Measurements from ENCODE around the gene WDHD1.
"Not testable (repeated sequence)": the region's sequence is repeated elsewhere in the genome, so short reads cannot be mapped to it uniquely, and the experiment has no call there.

WDHD1 gene

GRCh38 chr14:55028066-55028465 is 1.2 kb upstream of the WDHD1 start (continued):
- TF ChIP-seq, protein P1, sequence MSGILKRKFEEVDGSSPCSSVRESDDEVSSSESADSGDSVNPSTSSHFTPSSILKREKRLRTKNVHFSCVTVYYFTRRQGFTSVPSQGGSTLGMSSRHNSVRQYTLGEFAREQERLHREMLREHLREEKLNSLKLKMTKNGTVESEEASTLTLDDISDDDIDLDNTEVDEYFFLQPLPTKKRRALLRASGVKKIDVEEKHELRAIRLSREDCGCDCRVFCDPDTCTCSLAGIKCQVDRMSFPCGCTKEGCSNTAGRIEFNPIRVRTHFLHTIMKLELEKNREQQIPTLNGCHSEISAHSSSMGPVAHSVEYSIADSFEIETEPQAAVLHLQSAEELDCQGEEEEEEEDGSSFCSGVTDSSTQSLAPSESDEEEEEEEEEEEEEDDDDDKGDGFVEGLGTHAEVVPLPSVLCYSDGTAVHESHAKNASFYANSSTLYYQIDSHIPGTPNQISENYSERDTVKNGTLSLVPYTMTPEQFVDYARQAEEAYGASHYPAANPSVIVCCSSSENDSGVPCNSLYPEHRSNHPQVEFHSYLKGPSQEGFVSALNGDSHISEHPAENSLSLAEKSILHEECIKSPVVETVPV (CRISPR knock-in tag; IDR thresholded peaks at IDR 0.05) = no peak

DNA sequence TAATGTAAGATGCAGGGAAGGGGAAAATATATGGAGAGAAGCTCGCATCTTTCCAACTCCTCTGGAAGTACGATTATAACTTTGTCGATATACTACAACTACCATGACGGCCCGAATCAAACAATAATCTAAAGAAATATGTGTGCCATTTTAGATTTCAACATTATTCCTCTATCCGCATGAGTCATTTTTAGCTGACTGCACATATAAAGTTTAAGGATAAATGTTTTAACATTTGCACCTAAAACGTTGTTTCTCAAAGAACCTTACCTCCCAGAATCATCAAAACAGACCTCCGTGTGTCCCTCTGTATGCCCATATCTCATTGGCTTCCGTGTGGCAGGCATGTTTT is 482 bp downstream of the WDHD1 start:
- ATAC-seq = no peak
- TF ChIP-seq PPARA (CRISPR knock-in tag; IDR thresholded peaks at IDR 0.05; ENCODE audit: borderline replicate concordance) (no peak), CREB5 (CRISPR knock-in tag; IDR thresholded peaks at IDR 0.05; ENCODE audit: low read depth) (no peak), ZNF8 (CRISPR knock-in tag; IDR thresholded peaks at IDR 0.05) (no peak), ZNF70 (CRISPR knock-in tag; IDR thresholded peaks at IDR 0.05) (no peak), TCF4 (CRISPR knock-in tag; IDR thresholded peaks at IDR 0.05; ENCODE audit: borderline replicate concordance) (no peak), ZNF565 (CRISPR knock-in tag; conservative IDR thresholded peaks at IDR 0.05; ENCODE audit: low read depth) (no peak), GLIS3 (CRISPR knock-in tag; IDR thresholded peaks at IDR 0.05) (no peak), BACH2 (CRISPR knock-in tag; IDR thresholded peaks at IDR 0.05; ENCODE audit: borderline replicate concordance) (no peak), PATZ1 (CRISPR knock-in tag; IDR thresholded peaks at IDR 0.05; ENCODE audit: borderline replicate concordance) (no peak), TOX (CRISPR knock-in tag; IDR thresholded peaks at IDR 0.05; ENCODE audit: borderline replicate concordance) (no peak), ZFP3 (CRISPR knock-in tag; IDR thresholded peaks at IDR 0.05) (no peak), RARB (CRISPR knock-in tag; IDR thresholded peaks at IDR 0.05) (no peak), ISL1 (CRISPR knock-in tag; IDR thresholded peaks at IDR 0.05) (no peak), CSDC2 (CRISPR knock-in tag; IDR thresholded peaks at IDR 0.05) (no peak), ESRRG (CRISPR knock-in tag; IDR thresholded peaks at IDR 0.05) (no peak), SNAI2 (CRISPR knock-in tag; IDR thresholded peaks at IDR 0.05) (no peak), ARNTL (CRISPR knock-in tag; IDR thresholded peaks at IDR 0.05; ENCODE audit: borderline replicate concordance, low read depth) (no peak)
- TF ChIP-seq, protein P2, sequence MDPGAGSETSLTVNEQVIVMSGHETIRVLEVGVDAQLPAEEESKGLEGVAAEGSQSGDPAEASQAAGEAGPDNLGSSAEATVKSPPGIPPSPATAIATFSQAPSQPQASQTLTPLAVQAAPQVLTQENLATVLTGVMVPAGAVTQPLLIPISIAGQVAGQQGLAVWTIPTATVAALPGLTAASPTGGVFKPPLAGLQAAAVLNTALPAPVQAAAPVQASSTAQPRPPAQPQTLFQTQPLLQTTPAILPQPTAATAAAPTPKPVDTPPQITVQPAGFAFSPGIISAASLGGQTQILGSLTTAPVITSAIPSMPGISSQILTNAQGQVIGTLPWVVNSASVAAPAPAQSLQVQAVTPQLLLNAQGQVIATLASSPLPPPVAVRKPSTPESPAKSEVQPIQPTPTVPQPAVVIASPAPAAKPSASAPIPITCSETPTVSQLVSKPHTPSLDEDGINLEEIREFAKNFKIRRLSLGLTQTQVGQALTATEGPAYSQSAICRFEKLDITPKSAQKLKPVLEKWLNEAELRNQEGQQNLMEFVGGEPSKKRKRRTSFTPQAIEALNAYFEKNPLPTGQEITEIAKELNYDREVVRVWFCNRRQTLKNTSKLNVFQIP (CRISPR knock-in tag; IDR thresholded peaks at IDR 0.05; ENCODE audit: borderline replicate concordance, low read depth) = no peak
- TF ChIP-seq, protein P3, sequence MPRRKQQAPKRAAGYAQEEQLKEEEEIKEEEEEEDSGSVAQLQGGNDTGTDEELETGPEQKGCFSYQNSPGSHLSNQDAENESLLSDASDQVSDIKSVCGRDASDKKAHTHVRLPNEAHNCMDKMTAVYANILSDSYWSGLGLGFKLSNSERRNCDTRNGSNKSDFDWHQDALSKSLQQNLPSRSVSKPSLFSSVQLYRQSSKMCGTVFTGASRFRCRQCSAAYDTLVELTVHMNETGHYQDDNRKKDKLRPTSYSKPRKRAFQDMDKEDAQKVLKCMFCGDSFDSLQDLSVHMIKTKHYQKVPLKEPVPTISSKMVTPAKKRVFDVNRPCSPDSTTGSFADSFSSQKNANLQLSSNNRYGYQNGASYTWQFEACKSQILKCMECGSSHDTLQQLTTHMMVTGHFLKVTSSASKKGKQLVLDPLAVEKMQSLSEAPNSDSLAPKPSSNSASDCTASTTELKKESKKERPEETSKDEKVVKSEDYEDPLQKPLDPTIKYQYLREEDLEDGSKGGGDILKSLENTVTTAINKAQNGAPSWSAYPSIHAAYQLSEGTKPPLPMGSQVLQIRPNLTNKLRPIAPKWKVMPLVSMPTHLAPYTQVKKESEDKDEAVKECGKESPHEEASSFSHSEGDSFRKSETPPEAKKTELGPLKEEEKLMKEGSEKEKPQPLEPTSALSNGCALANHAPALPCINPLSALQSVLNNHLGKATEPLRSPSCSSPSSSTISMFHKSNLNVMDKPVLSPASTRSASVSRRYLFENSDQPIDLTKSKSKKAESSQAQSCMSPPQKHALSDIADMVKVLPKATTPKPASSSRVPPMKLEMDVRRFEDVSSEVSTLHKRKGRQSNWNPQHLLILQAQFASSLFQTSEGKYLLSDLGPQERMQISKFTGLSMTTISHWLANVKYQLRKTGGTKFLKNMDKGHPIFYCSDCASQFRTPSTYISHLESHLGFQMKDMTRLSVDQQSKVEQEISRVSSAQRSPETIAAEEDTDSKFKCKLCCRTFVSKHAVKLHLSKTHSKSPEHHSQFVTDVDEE (CRISPR knock-in tag; IDR thresholded peaks at IDR 0.05) = no peak
- TF ChIP-seq, protein P1 (CRISPR knock-in tag; IDR thresholded peaks at IDR 0.05) = no peak

DNA sequence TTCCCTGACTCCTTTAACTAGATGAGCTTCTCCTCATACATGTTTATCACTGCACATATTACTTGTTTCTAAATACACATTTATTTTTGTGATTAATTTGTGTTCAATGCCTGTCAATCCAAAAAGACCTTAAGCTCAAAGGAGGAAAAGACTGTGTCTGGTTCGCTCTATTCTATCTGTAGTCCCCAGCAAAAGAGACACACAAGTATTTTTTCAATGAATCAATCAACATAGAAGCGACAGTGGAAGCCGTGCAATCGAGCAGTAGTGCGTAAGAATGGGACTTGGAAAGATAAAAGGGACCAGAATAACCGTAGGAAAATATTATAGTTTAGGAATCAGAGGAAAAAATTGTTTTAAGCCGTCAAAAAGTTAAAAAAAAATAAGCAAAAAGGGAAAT is 951 bp downstream of the WDHD1 start:
- ATAC-seq = no peak
- no peak for TF ChIP-seq ARNTL (CRISPR knock-in tag; IDR thresholded peaks at IDR 0.05; ENCODE audit: borderline replicate concordance, low read depth)
- no peak for TF ChIP-seq ZNF70 (CRISPR knock-in tag; IDR thresholded peaks at IDR 0.05)
- no peak for TF ChIP-seq OSR1 (CRISPR knock-in tag; IDR thresholded peaks at IDR 0.05)
- no peak for TF ChIP-seq ZNF8 (CRISPR knock-in tag; IDR thresholded peaks at IDR 0.05)
- TF ChIP-seq, protein P2 (CRISPR knock-in tag; IDR thresholded peaks at IDR 0.05; ENCODE audit: borderline replicate concordance, low read depth) = no peak

DNA sequence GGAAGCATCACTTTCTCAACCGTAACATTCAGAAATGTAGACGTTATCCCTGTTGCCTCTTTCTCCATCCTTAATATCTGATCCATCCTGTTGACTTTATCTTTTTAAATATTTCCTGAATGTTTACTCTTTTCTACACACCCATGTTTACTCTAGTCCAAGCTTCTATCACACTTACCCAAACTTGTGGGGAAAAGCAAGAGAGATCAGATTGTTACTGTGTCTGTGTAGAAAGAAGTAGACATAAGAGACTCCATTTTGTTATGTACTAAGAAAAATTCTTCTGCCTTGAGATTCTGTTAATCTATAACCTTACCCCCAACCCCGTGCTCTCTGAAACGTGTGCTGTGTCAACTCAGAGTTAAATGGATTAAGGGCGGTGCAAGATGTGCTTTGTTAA is 2.5 kb downstream of the WDHD1 start:
- not testable (repeated sequence) for ATAC-seq

Data from SK-N-SH treated with all-trans-retinoic acid at 6 μM for 48 hours (cell line).